ENCODE results near the gene MSX1. TPM values are rescaled to one million over a fixed set of nuclear protein-coding genes. Genes with fewer than 3 reads are reported as not detected.

The MSX1 gene
- polyA plus RNA-seq, 1 donor from 2014 or later, result 2.8 TPM

- Histone ChIP-seq H3K9me3 (ENCODE audit: low read length) (no peaks in the 10 kb centered on the region), H3K9ac (ENCODE audit: low read length) (no peak overlapping the region), H3K27ac (ENCODE audit: low read length) (no peak overlapping the region), H2AFZ (ENCODE audit: low read depth, low read length) (no peak overlapping the region), H3K79me2 (replicated peaks; ENCODE audit: insufficient read depth, low read length) (no peaks in the 10 kb centered on the region), H3K4me2 (ENCODE audit: low read length) (no peak overlapping the region), H3K4me3 (ENCODE audit: low read length) (no peak overlapping the region), H3F3A (ENCODE audit: insufficient read depth, low read length, poor library complexity, severe bottlenecking) (no peaks in the 10 kb centered on the region), H3K36me3 (ENCODE audit: insufficient read depth, low read length) (no peaks in the 10 kb centered on the region), H4K20me1 (ENCODE audit: insufficient read depth) (no peaks in the 10 kb centered on the region), H3K9me2 (ENCODE audit: insufficient read depth, low read length) (no peaks in the 10 kb centered on the region), H3K27me3 (ENCODE audit: insufficient read depth, low read depth, low read length) (peaks cover 4% of the 10 kb centered on the region)
- TF ChIP-seq MXI1 (conservative IDR thresholded peaks at IDR 0.05; ENCODE audit: poor library complexity, severe bottlenecking) (no peak), POLR2AphosphoS5 (IDR thresholded peaks at IDR 0.05) (no peak), SMC3 (conservative IDR thresholded peaks at IDR 0.05; ENCODE audit: poor library complexity) (no peak), EZH2 (IDR thresholded peaks at IDR 0.05; ENCODE audit: borderline replicate concordance, insufficient read depth, low read length, poor library complexity, severe bottlenecking) (no peak), EP300 (conservative IDR thresholded peaks at IDR 0.05; ENCODE audit: poor library complexity, severe bottlenecking) (no peak), TAF1 (IDR thresholded peaks at IDR 0.05; ENCODE audit: low read depth) (no peak), CTCF (IDR thresholded peaks at IDR 0.05; ENCODE audit: poor library complexity, severe bottlenecking) (no peak), RAD21 (conservative IDR thresholded peaks at IDR 0.05) (no peak)
- TF ChIP-seq, protein P1, sequence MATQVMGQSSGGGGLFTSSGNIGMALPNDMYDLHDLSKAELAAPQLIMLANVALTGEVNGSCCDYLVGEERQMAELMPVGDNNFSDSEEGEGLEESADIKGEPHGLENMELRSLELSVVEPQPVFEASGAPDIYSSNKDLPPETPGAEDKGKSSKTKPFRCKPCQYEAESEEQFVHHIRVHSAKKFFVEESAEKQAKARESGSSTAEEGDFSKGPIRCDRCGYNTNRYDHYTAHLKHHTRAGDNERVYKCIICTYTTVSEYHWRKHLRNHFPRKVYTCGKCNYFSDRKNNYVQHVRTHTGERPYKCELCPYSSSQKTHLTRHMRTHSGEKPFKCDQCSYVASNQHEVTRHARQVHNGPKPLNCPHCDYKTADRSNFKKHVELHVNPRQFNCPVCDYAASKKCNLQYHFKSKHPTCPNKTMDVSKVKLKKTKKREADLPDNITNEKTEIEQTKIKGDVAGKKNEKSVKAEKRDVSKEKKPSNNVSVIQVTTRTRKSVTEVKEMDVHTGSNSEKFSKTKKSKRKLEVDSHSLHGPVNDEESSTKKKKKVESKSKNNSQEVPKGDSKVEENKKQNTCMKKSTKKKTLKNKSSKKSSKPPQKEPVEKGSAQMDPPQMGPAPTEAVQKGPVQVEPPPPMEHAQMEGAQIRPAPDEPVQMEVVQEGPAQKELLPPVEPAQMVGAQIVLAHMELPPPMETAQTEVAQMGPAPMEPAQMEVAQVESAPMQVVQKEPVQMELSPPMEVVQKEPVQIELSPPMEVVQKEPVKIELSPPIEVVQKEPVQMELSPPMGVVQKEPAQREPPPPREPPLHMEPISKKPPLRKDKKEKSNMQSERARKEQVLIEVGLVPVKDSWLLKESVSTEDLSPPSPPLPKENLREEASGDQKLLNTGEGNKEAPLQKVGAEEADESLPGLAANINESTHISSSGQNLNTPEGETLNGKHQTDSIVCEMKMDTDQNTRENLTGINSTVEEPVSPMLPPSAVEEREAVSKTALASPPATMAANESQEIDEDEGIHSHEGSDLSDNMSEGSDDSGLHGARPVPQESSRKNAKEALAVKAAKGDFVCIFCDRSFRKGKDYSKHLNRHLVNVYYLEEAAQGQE (IDR thresholded peaks at IDR 0.05; ENCODE audit: borderline replicate concordance), result no peak
Measured at GRCh38 chr4:4881432-4881831, 22.0 kb downstream of the MSX1 start.

GRCh38 chr4:4884611-4885010, 25.1 kb downstream of the MSX1 start:
- no peaks in the 10 kb centered on the region for H3K36me3 ChIP-seq (ENCODE audit: insufficient read depth, low read length)
- no peaks in the 10 kb centered on the region for H3K27me3 ChIP-seq (ENCODE audit: insufficient read depth, low read depth, low read length)
- no peak overlapping the region for H2AFZ ChIP-seq (ENCODE audit: low read depth, low read length)
- H3K79me2 ChIP-seq (replicated peaks; ENCODE audit: insufficient read depth, low read length), result no peaks in the 10 kb centered on the region
- H3K9me3 ChIP-seq (ENCODE audit: low read length), result no peaks in the 10 kb centered on the region
- no peaks in the 10 kb centered on the region for H3K9me2 ChIP-seq (ENCODE audit: insufficient read depth, low read length)
- no peak overlapping the region for H3K4me3 ChIP-seq (ENCODE audit: low read length)
- no peaks in the 10 kb centered on the region for H4K20me1 ChIP-seq (ENCODE audit: insufficient read depth)
- no peak overlapping the region for H3K9ac ChIP-seq (ENCODE audit: low read length)
- H3K27ac ChIP-seq (ENCODE audit: low read length), result no peak overlapping the region
- no peaks in the 10 kb centered on the region for H3F3A ChIP-seq (ENCODE audit: insufficient read depth, low read length, poor library complexity, severe bottlenecking)
- no peak overlapping the region for H3K4me2 ChIP-seq (ENCODE audit: low read length)
- TF ChIP-seq SMC3 (conservative IDR thresholded peaks at IDR 0.05; ENCODE audit: poor library complexity) (no peak), EZH2 (IDR thresholded peaks at IDR 0.05; ENCODE audit: borderline replicate concordance, insufficient read depth, low read length, poor library complexity, severe bottlenecking) (no peak), CTCF (IDR thresholded peaks at IDR 0.05; ENCODE audit: poor library complexity, severe bottlenecking) (no peak), RAD21 (conservative IDR thresholded peaks at IDR 0.05) (no peak), TAF1 (IDR thresholded peaks at IDR 0.05; ENCODE audit: low read depth) (no peak), MXI1 (conservative IDR thresholded peaks at IDR 0.05; ENCODE audit: poor library complexity, severe bottlenecking) (no peak), EP300 (conservative IDR thresholded peaks at IDR 0.05; ENCODE audit: poor library complexity, severe bottlenecking) (no peak)
- TF ChIP-seq, protein P1 (IDR thresholded peaks at IDR 0.05; ENCODE audit: borderline replicate concordance), result no peak
